NB4 (cell line): ENCODE data around the gene SFT2D3.

Experiments
- POLR2A ChIP-seq: IDR thresholded peaks from 2 replicates; pipeline ENCODE4 v1.6.1; 2011; ENCODE audit warnings: mild to moderate bottlenecking; ENCODE audit not compliant: insufficient read length; ENCODE audit errors: extremely low read depth
- TF ChIP-seq, protein P1 (sequence below): IDR thresholded peaks from one replicate; pipeline ENCODE4 v1.5.1; 2012; ENCODE audit warnings: low read depth, low read length

DNA sequence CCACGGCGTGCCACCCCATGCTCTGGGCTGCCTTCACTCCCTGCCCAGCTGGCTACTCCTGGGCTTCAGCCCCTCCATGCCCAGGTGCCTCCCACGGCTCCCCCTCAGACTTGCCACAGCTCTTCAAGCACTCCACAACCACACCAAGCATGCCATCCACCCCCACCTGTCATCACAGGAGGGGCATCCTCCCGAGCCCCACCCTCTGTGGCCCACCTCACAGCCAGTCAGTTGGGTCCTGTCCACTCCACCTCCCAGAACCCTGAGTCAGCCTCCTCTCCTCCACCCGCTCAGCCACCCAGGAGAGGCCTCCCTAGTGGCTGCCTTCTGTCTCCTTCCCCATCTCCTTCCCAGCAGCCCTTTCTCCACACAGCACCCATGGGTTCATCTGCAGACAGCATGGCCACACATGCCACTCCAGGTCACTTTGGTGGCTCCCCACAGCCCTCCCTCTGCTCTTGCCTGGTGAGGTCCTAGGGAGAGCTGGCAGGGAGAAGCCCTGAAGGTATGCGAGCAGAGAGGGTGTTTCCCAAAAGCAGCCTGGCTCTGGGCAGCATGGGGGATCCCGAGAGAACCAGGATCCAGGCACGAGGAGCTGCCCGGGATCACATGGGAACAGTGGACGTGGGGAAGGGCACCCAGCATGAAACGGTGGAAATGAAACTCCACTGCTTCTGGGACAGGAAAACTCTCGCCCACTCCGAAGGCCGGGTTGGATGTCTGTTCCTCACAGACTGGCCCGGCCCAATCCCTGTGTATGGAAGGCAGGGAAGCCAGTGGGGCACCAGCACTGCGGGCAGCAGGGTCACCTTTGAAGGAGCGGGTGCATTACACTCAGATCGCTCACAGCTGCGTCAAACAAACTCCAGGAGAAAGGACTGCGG is 28.7 kb upstream of the SFT2D3 start:
- no peak for TF ChIP-seq POLR2A
- TF ChIP-seq, protein P1, sequence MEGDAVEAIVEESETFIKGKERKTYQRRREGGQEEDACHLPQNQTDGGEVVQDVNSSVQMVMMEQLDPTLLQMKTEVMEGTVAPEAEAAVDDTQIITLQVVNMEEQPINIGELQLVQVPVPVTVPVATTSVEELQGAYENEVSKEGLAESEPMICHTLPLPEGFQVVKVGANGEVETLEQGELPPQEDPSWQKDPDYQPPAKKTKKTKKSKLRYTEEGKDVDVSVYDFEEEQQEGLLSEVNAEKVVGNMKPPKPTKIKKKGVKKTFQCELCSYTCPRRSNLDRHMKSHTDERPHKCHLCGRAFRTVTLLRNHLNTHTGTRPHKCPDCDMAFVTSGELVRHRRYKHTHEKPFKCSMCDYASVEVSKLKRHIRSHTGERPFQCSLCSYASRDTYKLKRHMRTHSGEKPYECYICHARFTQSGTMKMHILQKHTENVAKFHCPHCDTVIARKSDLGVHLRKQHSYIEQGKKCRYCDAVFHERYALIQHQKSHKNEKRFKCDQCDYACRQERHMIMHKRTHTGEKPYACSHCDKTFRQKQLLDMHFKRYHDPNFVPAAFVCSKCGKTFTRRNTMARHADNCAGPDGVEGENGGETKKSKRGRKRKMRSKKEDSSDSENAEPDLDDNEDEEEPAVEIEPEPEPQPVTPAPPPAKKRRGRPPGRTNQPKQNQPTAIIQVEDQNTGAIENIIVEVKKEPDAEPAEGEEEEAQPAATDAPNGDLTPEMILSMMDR = no peak
